HG03521 (cell line): ENCODE results near the gene SLC2A13.

Experiments
- ATAC-seq: cut with Tn5 transposase; IDR thresholded peaks from one replicate; pipeline ENCODE4 v1.9.1; 2021; ENCODE audit warnings: mild to moderate bottlenecking, moderate library complexity; ENCODE audit not compliant: unreplicated experiment

Gene SLC2A13

DNA sequence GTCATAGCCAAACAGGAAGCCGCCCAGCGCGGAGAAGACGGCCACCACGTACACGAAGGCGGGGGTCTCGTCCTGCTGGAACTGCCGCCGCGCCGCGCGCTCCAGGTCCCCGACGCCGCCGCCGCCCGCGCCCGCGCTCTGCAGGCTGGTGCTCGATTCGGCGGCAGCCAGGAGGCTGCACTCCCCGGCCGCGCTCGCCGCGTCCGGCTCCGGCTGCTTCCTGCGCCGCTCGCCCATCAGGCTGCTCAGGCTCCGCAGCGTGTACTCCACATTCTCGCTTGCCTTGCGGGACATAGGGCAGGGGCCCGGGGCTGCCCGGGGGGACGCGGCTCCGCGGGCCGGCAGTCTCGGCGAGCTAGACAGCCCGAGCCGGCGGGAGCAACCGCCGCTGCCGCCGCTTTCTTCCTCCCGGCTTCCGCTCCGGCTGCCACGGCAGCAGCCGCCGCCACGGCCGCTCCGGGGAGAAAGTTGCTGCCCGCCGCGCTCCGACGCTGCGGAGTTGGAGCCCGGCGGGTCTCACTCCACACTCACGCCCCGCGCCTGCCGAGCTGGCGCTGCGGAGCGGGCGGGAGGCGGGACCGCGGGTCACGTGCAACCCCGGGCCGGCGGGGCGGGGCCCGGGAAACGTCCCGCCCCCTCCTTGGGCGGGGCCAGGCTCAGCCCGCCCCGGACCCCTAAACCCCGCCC is at the start of gene SLC2A13:
Gene SLC2A13, minus strand, starts transcription at position 567 of the 687 bp plus-strand sequence. Its CDS starts 273 bp downstream, at position 294.
- ATAC-seq: peak; percentile 79

DNA sequence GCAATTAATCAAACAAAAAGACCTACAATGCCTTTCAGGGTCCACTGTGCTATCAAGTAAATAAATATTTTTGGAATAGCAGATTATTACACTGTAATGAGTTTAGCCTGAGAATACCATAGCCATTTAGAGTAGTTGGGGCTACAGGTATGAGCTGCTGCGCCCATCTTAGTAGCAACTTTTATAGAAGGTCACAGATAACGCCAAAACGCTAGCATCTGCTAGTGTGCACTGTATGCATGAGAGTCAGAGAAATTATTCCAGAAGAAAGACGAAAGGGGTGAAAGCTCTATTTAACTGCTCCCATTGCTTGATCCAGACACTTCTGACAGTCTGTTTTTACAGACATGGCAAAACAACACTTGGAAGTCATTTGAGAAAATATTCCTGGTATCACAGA is 48.5 kb upstream of the SLC2A13 start:
- no peak for ATAC-seq

DNA sequence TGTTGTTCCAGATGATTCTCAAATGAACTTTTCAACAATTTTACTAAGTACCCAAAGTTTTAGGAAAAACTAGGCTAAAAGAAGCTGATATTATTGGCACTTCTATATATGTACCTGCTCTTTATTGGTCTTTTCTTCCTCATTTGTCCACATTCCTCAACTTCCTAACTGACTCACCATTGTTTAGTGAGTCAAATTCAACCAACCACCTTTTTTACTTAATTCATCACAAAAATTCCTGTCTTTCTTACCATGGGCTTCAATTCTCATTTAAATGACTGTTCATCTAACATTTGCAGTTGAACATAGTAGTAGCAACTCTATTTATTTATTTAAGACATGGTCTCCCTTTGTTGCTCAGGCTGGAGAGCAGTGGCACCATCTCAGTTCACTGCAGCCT is 47.6 kb upstream of the SLC2A13 start:
- no peak for ATAC-seq

DNA sequence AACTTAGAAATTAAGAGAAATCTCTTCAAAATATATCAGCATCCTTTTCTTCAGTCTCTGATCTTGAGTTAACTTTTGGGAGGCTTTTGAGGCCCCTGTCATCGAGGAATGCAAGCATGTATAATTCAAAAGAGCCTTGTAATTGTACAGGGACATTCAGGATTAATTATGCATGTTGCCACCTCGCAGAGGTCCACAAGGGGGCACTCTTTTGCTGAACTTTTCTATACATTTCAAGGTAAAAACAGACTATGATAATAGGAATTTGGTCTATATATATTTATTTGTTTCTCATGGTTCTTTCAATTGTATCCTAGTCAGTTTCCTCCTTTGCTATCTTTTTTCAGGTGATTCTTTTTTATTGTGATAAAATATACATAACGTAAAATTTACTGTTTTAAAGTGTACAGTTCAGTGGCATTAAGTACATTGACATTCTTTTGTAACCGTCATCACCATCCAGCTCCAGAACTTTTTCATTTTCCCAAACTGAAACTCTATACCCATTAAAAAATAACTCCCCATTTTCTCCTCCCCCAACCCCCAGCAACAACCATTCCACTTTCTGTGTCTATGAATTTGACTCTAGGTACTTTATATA is 47.0 kb upstream of the SLC2A13 start:
- ATAC-seq: no peak

DNA sequence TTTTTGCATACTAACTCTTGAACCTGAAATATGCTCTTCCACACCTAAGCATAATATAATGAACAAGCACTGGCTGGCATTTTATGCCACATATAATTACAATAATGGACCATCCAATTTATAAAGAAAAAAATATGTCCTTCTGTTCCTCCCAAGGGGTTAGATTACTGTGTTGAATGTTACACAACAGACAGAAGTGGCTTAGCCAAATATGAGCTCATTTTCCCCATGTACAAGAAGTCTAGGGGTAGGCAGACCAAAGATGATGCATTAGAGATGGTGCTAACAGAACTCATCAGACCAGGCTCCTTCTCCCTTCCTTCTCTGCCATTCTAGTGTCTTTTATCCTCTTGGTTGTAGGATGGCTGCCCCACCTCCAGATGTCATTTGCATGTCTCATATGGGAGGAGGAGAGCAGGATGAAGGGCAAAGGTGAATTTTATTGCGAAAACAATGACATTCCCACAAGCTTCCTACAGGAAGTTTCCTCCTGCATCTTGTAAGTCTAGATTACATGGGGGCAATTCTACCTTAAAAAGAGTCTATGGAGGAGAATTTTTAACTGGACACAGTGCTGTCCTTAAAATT is 43.9 kb upstream of the SLC2A13 start:
- no peak for ATAC-seq

DNA sequence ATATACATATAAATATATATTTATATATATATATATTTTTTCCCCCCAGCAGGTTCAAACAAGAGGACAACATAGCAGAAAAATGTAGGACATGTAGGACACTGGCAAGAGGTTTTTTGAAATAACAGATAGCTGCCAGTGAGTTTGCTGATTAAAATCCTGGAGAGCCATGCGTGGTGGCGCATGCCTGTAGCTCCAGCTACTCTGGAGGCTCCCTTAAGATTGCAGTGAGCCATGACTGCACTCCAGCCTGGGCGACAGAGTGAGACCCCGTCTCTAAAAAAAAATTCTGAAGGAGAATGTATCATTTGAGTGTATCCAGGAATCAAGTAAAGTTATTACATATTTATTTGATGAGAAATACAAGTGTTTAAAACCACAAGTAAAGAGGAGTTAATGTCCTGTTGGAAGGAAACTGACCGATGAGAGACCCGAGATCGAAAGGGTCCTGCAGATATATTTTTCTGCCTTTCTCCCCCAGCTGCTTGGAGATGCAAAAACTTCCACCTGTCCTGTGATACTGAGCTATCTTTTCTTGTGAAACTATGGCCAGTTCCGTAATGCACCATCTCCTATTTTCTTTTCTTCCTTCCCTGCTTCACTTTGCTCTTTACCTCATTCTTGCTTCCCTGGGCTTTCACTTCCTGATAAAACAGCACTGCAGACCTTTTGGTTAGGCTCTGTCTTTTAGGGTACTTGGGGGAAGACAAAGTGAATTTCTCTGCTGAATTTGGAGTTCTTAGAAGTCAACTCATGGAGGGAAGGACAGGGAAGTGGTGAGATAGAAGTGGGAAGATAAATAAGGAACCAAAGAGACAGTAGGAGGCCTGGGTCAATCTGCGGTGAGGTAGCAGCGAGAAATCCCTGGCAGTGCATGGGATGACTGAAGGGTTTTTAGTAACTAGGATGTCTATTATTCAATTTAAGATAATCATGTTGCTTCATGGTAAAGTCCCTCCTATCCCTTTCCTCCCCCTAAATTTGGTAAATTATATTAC is 41.2 kb upstream of the SLC2A13 start:
- ATAC-seq: no peak

DNA sequence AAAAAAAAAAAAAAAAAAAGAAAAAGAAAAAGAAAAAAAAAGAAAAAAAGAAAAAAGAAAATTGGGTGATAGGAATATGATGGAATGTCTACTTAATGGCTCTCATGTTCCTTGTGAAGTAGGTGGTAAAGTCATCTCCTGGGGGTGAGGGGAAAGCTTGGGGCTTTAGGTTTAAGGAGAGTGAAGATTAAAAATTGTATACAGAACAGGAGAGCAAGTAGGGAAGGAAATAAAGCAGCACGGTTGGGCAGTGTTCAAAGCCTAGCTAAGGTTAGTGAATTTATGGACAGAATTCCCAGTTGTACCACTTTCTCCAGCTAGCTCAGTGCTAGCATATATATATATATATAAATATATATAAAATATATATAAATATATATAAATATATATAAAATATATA is 40.0 kb upstream of the SLC2A13 start:
- ATAC-seq: no peak

DNA sequence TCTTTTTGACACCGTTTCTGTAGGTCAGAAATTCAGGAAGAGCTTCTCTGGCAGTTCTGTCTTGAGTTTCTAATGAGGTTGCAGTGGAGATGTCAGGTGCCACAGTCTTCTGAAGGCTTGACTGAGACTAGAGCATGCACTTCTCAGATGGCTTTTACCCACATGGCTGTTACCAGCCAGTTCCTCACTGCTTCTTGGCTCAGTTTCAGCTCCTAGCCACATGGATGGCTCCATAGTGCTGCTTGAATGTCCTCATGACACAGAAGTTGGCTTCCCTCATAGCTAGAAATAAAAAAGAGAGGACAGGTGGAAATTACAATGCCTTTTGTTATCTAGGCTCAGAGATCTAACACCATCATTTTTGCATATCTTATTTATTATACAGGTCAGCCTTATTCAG is 38.1 kb upstream of the SLC2A13 start:
- no peak for ATAC-seq

DNA sequence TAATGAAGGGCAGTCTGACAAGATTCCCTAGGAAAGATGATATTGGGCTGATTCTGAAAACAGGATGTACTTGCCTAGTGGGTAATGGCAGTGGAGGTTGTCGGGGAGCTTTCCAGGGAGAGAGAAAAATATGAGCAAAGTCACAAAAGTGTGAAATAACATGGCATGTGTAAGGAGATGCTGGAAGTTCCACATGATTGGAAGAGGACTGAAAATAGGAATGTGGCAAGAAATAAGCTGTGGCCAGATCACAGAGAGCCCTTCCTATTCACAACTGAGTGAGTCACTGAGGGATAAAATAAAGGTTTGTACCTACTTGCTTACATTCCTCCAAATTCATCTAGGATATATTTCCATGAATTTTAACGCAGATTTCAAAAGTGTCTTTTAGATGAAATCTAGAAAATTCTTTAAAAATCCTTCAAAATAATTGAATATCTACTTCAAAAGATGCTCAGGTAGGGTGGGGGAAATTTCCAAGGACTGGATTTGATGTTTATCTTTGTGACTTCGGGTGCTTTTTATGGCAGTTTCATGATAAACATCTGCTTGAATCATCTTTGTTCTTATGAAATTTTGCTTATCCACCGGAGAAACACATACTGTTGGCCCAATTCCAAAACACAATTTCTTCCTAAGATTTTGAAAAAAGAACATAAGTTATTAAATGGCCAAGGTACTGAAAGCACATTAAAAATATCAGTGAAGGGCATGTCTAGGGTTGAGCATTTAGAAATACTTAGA is 36.3 kb upstream of the SLC2A13 start:
- no peak for ATAC-seq

DNA sequence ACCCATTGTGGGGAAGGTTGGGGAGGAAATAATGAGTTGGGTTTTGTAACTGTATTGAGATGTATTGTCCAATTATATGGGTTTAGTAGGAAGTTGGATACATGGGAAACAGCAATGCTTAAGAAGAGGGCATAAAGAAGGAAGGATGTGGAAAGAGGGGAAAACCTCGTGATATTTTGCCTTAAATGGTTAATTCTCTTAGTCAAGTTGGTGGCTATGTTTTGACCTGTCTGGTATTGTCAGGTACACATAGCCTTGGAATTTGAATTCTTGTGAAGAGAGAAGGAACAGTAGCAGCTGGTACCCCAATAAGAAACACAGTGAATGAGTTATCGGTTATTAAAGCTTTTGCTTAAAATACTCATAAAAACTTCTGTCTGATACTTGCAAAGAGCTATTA is 32.6 kb upstream of the SLC2A13 start:
- ATAC-seq: no peak

DNA sequence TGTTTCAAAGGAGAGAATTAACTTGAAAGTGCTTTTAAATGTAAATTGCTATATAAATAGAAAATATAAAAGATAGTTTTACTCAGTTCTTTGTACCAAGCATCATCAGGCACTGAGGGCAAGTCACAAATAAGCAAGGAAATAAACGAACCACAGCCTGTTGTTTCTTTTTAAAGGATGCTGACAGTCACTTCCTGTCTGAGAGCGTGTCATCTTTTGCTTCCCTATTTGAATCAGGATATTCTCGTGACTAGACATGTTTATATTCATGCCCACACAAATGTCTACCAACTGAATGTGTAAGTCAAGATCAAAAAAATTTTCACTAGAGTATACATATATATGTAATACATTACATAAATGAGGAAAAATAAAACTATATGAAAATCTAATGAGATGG is 31.4 kb upstream of the SLC2A13 start:
- peak; percentile 65 for ATAC-seq

DNA sequence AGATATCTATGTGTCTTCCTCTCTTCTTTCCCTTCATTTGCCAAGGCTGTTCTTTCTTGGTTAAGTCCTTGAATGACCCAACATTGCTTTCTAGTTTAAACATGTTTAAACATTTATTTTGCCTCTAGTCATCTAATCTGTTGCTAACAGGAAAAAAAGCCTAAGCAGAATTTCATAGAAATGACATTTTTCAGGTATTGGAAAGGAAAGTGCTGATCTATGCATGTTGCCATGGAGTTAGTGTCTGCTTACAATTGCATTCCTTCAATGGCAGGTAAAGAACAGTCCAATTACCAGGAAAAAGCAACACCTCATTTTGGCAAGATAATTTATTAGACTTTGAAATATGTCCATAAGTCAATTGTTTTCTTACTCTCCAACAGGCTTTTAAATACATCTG is 21.5 kb upstream of the SLC2A13 start:
- ATAC-seq: no peak

DNA sequence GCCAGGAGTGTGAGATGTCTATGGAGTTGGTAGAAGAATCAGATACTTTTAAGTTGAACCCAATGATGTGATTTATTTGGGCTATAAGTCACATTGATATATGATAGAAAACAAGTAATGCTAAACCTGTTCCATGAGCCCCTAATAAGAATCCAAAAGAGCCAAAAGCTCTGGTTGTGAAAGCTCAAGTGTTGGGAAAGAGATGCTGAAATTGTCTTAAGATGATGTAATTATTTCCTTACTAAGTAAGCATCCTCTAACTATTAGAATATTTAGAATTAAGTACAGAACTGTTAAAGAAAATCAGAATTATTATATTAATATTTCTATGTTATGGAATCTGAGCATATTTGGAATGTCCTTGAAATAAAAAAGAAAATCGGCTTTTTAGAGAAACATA is 17.6 kb upstream of the SLC2A13 start:
- no peak for ATAC-seq

DNA sequence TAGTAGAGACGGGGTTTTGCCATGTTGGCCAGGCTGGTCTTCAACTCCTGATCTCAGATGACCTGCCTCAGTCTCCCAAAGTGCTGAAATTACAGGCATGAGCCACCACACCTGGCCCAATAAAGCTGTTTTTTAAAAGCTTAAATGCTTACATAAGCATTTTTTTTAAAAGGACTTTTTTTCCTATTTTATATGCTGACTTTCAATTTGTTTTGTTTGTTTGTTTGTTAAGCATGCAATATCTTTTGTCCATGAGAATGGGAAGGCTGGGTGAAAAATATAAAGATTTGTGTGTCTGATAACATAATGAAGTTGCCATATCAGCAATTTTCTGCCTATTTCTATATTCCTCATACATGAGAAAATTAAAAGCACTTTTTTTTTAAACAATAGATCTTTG is 17.0 kb upstream of the SLC2A13 start:
- no peak for ATAC-seq

DNA sequence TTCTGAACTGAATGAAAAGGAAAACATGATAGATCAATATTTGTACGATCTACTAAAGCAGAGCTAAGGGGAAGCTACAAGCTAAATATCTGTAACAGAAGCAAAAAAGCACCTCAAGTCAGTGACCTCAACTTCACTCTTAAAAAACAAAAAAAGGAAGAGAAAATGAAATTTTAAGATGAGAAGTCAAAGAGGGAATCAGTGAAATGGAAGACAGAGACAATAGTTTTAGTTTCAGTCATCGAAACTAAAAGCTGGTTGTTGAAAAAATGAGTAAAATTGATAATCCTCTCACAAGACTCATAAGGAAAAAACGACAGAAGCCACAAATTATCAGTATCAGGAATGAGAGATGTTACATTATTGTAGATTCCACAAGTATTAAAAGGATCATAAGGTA is 11.9 kb upstream of the SLC2A13 start:
- peak; percentile 78 for ATAC-seq

DNA sequence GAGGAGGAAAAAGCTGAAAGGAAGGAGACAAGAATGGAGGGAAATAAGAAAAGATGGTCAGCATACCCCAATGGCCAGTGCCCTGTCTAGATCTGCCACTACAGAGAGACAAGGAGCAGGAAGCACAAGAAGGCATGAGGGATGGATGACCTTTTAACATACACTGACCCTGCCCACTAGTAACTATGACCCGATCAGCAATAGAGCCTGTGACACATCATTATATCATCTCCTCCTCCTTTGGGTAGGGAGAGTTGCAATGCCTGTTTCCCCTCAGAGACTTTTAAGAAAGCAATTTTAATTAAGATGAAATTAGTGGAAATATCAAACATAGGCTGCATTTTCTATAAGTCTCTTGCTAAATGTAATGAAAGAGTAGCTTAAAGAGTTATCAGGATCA is 4.7 kb upstream of the SLC2A13 start:
- no peak for ATAC-seq

DNA sequence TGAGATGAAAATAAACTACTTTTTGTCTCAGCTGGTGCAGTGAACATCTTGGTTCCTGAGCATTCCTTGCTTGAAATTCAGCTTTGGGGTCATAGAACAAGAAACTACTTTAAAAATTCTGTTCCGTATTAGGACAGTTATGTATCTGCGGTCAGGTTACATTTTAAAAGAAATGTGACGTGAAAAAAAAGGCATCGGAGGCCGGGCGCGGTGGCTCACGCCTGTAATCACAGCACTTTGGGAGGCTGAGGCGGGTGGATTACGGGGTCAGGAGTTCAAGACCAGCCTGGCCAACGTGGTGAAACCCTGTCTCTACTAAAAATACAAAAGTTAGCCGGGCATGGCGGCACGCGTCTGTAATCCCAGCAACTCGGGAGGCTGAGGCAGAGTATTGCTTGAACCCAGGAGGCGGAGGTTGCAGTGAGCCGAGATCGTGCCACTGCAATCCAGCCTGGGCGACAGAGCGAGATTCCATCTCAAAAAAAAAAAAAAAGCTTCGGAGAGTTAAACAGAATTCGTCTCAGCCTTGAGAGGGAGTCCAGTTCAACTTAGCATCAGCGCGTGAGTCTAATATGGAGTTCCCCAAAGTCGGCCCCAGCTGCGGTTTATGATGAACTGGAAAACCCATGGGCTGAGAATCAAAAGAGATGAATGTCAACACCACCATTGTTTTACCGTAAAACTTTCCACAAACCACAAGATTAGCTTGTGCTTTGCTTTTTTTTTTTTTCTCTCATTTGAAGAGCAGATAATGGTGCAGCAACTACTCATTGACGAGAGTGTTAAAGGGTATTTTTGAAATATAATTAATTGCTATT is 2.1 kb upstream of the SLC2A13 start:
- ATAC-seq: no peak

DNA sequence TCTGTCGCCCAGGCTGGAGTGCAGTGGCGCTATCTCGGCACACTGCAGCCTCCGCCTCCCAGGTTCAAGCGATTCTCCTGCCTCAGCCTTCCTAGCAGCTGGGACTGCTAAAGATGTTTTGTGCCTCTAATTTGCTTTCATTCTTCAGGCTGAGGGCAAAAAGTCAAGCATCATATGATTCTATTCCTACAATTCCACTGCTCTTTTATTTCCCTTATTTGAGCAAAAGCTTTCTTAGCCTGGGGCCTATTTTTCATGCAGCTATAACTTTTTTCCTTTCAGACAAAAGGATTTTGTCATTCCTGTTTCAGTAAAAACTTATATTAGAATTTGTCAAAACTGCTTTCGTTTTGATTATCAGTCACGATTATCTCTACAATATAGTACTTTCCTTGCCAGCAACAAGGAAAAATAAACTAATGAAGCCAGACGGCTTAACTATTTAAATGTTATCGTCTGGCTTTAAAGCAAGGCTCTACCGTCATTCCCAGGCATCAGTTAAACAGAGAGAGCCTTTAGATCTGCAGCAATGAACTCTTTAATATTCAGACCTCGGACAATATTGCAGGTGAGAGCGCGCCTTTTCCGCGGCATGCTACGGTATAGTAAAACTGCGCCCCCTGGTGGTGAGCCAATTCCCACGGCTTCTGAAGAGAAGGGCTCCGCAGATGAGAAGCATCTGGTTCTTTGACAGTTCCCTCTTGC is 1.4 kb upstream of the SLC2A13 start:
- ATAC-seq: no peak

DNA sequence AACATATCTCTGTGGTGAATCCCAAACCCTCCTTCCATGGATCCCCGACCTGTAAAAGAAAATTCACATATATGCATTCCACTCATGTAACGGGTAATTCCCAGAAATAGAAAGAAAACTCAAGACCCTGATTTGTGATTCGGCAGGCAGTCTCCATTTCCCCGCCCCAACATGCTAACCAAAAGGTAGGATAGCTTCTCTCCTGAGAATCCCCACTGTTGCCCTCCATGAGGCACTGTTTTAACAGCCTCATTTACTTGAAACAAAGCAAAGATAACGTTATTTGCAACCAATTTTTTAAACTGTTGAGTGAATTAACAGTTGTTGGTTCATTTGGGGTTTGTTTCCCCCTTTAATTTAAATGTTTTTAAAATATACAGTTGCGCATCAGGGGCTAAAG is 774 bp upstream of the SLC2A13 start:
- ATAC-seq: no peak
